Measurements from ENCODE around the gene UVRAG.
"Not testable (repeated sequence)": the region's sequence is repeated elsewhere in the genome, so short reads cannot be mapped to it uniquely, and the experiment has no call there.

UVRAG gene

GRCh38 chr11:76081084-76081483, 266.1 kb downstream of the UVRAG start:
- DNase-seq: not testable (repeated sequence)

- DNase-seq: no peak
These were observed 268.8 kb downstream of the UVRAG start for GRCh38 chr11:76083563-76084451.

- no peak for DNase-seq
These were observed 270.3 kb downstream of the UVRAG start for GRCh38 chr11:76085270-76085669.

DNA sequence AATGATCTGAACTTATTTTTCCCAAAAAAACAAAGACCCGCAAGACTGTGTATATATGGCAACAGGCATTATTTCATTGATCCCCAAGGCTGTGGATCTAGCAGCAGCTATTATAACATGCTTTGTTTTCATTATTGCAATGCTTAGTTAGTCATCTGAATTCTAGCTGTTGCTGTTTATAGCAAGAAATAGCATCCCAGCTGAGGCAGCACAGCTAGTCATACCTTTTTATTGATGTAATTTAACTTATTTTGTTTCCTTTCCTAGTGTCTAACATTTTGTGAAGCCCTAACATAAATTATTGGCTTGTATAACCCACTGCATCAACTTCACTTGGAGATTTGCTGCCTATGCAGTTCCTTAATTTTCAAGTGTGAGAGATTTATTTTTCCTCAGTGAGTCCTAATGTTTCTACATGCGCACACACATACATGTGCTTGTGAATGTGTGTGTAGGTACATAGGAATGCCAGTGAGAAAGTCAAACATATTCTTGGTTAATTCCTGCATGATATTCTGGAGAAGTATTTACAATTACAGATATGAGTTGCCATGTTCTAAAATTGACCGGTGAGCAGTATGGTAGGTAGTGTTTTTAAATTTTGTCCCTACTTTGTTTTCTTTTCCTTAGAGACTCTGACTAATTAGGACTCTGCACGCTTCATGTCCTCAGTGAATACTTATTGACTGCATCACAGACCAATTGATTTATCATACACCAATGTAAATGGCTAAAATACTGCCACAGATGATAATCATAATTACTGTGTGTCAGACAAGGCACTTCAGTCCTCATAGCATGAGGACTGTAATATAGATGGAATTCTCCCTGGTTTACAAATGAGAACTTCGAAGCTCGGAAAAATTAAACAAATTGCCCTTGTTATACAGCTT, 272.0 kb downstream of the UVRAG start:
- DNase-seq: no peak

- no peak for DNase-seq
These were observed 272.7 kb downstream of the UVRAG start for GRCh38 chr11:76087749-76088148.

DNA sequence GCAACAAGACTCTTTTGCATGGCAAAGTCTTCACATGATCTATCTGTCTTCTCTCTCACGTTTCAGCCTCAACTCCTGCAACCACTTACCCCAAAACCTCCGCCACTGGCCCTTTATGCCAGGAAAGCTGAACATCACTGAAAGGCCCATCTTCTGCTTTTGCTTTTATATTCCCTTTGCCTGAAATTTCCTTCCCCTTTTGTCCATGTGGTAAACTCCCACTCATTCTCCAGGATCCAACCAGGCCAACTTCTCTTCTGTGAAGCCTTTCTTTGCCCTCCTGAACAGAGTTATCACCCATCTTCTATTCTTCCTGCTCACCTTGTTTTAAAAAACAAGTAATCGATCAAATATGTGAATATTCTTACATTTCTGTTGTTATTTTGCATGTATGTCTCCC, 273.5 kb downstream of the UVRAG start:
- DNase-seq: no peak

DNA sequence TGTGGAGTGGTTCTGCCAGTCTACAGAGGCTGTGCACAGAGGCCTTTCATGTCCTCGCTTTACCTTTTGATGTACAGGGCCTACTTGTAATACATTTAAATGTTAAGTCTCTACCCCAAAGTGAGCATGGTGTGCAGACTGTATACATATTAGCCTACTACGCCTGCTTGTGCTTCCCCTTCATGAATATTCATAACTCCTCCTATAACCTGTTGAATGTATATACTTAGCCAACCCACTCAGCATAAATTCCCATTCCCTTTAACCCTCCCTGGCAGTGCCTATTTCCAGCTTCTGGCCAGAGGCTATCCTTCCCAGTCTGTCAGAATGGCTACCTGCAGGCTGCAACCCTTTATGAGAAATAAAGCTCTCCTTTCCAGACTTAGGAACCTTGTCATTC, 275.2 kb downstream of the UVRAG start:
- no peak for DNase-seq

- DNase-seq: no peak
These were observed 275.8 kb downstream of the UVRAG start for GRCh38 chr11:76090821-76091220.

GRCh38 chr11:76094740-76095139, 279.7 kb downstream of the UVRAG start:
- no peak for DNase-seq

DNA sequence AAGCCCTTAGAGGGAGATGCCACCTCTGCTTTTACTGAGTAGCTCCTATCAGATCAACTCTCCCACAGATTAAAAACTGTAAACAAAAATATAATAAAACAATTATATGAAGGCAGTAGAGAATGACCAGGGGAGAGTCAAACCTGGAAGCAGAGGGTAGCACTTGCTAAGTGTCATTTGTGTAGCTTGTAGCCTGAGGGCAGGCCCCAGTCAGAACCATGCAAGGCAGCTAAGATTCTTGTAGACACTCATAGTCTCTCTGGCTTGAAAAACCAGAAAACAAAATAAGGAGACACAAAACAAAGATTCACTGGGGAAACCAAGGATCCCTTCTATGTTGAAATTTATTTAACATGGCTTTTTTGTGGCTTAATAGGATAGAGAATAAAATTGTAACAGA, 280.9 kb downstream of the UVRAG start:
- no peak for DNase-seq

DNA sequence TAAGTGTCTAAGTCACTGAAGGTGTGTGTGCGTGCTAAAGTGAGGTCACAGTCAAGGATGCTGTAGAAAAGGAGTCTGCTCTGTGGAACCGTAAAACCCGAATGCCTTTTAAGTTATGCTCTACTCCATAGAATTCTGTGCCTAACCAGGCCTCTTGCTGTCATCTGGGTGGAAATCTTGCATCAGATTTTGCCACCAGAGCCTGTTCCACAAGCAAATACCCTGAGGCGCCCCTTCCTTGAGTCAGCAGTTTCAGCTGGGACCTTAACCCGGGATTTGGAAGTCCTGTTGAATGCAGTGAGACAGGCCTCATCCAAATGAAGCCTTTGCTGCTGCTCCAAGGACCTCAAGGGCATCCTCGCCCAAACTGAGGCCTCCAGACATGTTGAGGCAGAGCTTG, 281.5 kb downstream of the UVRAG start:
- no peak for DNase-seq

DNA sequence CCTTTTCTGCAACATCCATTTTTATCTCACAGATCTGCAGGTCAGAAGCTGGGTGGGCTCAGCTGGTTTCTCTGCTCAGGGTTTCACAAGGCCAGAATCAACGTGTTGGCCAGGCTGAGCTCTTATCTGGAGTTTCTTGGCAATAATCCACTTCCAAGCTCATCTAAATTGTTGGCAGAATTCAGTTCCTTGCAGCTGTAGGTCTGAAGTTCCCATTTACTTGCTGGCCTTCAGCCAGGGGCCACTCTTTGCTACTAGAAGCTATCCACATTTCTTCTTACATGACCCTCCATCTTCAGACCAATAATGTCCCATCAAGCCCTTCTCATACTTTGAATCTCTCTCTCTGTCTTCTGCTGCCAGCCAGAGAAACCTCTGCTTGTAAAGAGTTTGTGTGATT, 287.8 kb downstream of the UVRAG start:
- no peak for DNase-seq

DNA sequence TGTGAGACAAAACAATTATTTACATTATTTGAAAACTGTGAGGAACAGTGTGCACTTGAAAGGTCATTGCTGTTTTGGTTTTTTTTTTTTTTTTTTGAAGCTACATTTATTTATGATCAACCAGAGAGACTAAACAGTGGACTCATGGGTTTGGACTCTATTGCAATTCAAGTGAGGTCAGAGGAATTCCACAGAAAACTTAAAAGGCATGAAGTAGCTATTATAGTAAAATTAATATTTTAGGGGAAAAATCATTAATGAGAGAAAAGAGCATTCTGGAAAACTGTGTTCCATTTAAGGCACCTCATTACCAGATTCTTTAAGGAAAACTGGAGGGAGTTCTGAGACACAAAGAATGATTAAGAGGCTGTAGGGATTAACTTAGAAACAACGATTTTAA, 288.4 kb downstream of the UVRAG start:
- no peak for DNase-seq

- DNase-seq: no peak
These were observed 289.3 kb downstream of the UVRAG start for GRCh38 chr11:76104285-76104684.

DNA sequence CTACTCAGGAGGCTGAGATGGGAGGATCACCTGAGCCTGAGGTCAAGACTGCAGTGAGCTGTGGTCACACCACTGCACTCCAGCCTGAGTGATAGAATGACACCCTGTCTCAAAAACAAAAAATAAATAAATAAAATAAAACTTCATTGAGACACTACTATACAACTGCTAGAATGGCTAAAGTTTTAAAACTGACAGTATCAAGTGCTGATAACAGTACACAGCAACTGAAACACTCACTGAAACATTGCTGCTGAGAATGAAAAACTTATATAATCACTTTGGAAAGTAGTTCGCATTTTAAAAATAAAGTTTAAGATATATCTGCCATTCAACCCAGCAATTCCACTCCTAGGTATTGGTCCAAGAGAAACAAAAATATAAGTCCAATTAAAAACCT, 290.6 kb downstream of the UVRAG start:
- no peak for DNase-seq

DNA sequence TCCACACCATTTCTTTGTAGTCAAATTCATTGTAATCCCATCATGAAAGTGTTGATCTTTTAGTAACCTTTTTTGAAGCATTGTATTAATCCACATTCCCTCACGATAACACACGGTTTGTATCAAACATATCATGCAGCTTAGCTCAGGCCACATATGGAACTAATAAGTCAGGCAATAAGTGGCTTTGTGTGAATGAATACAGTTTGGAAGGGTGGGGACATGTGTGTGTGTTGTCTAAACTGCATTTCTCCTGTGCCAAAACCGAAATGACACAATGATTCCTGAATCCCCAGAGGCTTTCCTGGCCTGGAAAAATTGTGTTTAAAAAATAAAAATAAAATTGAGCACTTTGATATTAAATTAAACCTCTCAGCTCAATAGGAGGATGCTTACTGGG, 293.0 kb downstream of the UVRAG start:
- DNase-seq: no peak

- no peak for DNase-seq
These were observed 299.2 kb downstream of the UVRAG start for GRCh38 chr11:76114238-76114637.

- DNase-seq: no peak
These were observed 300.5 kb downstream of the UVRAG start for GRCh38 chr11:76115555-76115954.

GRCh38 chr11:76119032-76119431, 304.0 kb downstream of the UVRAG start:
- no peak for DNase-seq

DNA sequence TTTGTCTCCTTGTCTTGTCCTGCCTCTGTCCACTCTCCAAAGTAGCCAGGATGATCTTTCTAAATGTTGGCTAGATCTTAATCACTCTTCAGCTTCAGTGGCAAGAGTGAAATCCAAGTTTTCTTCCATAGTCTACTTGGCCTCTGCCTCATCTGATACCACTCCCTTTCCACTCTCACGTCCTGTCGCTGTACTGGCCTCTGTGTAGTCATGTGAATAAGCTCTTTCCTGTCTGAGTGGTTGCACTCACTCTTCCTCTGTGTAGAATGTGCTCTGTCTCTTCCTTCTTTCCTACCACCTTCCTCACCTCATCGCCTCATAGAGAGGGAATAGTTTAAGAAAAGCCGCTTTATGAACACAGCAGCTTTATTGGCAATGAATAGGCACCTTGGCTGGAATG, 304.8 kb downstream of the UVRAG start:
- no peak for DNase-seq

DNA sequence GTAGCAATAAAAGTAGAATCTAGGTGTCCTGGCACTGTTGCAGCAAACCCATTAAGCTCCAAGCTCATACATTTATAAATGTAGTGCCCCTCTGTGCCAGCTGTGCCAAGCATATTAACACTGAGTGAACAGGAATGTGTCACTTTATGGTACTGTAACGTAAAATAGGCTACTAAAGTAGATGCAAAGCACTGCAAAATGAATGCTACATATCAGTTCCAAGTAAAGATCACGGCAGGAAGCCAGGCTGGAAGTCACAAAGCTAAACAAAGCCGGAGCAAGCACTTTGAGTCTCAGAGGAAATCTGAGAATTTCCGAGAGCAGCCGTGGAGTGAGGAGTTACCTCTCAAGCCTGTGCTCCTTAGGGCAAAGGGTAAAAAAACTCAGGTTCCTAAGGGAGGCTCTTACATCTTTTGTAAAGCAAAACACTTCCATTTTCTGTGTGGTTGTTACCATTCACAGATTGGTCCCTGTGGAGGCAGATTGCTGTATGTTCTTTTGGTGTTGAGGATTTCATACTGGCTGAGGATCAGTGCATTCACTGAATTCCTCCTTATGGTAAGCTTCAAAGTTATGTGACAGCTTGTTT, 305.6 kb downstream of the UVRAG start:
- DNase-seq: no peak

- no peak for DNase-seq
These were observed 308.2 kb downstream of the UVRAG start for GRCh38 chr11:76123248-76123647.

- no peak for DNase-seq
These were observed 310.1 kb downstream of the UVRAG start for GRCh38 chr11:76124905-76125770.

All from NCI-H2227 treated with DMSO at 0.1 percent for 48 hours (cell line).